HEK293 (cell line): ENCODE data around the gene RASSF5.

Experiments
- CTCF ChIA-PET: fragments of 350-600 bp; formaldehyde crosslinking; extraction: SDS; loops from one replicate; lab custom pipeline; 2021; ENCODE audit warnings: antibody characterized with exemption; lab: Yijun Ruan, JAX
- POLR2A ChIA-PET: fragments of 300-600 bp; formaldehyde crosslinking; extraction: SDS; loops from one replicate; lab custom pipeline; 2020; ENCODE audit warnings: antibody characterized with exemption, inconsistent platforms; lab: Yijun Ruan, JAX
- H3K27ac ChIP-seq: fragments of 200-500 bp; sonication (Bioruptor generic); 2 replicates; pipeline ENCODE4 v1.5.1; 2014; ENCODE audit warnings: low read depth, low read length, control low read depth, inconsistent platforms; ENCODE audit errors: extremely low read depth
- H3K36me3 ChIP-seq, 2 experiments: fragments of 200-500 bp in 1 of 2; sonication (Bioruptor generic) in 1 of 2; 1 replicate in 1 of 2; 2 replicates in 1 of 2; pipeline ENCODE4 v1.5.1; 2014 to 2017; ENCODE audit warnings: inconsistent platforms in 2 of 2, low read length in 2 of 2; ENCODE audit not compliant: control insufficient read depth in 2 of 2, insufficient read depth in 1 of 2
- H3K4me1 ChIP-seq: fragments of 200-500 bp; sonication (Bioruptor generic); 2 replicates; pipeline ENCODE4 v1.5.1; 2014; ENCODE audit warnings: mild to moderate bottlenecking, low read length, inconsistent platforms; ENCODE audit not compliant: control insufficient read depth, insufficient read depth
- H3K4me3 ChIP-seq: 2 replicates; pipeline ENCODE4 v1.5.1; 2011; ENCODE audit warnings: low read depth, mild to moderate bottlenecking, control low read depth, low read length, moderate library complexity
- H3K9me3 ChIP-seq: fragments of 200-500 bp; sonication (Bioruptor generic); 2 replicates; pipeline ENCODE4 v1.5.1; 2014; ENCODE audit warnings: low read depth, low read length, inconsistent platforms; ENCODE audit not compliant: control insufficient read depth, insufficient read depth
- GLIS1 ChIP-seq: fragments of 450-650 bp; formaldehyde crosslinking; IDR thresholded peaks from 2 replicates; pipeline ENCODE4 v1.5.1; 2016; ENCODE audit warnings: missing biosample characterization, missing genetic modification characterization
- HOXD13 ChIP-seq: sonication (generic); formaldehyde crosslinking; IDR thresholded peaks from 2 replicates; pipeline ENCODE4 v1.8.0; 2022; ENCODE audit warnings: missing genetic modification reagents, borderline replicate concordance
- KLF7 ChIP-seq: fragments of 450-650 bp; formaldehyde crosslinking; IDR thresholded peaks from 2 replicates; pipeline ENCODE4 v1.5.1; 2016; ENCODE audit warnings: missing biosample characterization, missing genetic modification characterization, borderline replicate concordance
- RBAK ChIP-seq: fragments of 450-650 bp; formaldehyde crosslinking; IDR thresholded peaks from 2 replicates; pipeline ENCODE4 v1.5.1; 2016; ENCODE audit warnings: missing biosample characterization, missing genetic modification characterization
- ZBTB8A ChIP-seq: fragments of 450-650 bp; formaldehyde crosslinking; IDR thresholded peaks from 2 replicates; pipeline ENCODE4 v1.5.1; 2016; ENCODE audit warnings: missing biosample characterization, missing genetic modification characterization
- ZFHX2 ChIP-seq: fragments of 450-650 bp; formaldehyde crosslinking; conservative IDR thresholded peaks from 2 replicates; pipeline ENCODE4 v1.5.1; 2016; ENCODE audit warnings: missing biosample characterization, missing genetic modification characterization
- ZNF121 ChIP-seq: fragments of 450-650 bp; formaldehyde crosslinking; IDR thresholded peaks from 2 replicates; pipeline ENCODE4 v1.5.1; 2016; ENCODE audit warnings: missing biosample characterization, missing genetic modification characterization
- ZNF132 ChIP-seq: fragments of 450-650 bp; formaldehyde crosslinking; IDR thresholded peaks from 2 replicates; pipeline ENCODE4 v1.5.1; 2017; ENCODE audit warnings: missing biosample characterization, missing genetic modification characterization, borderline replicate concordance
- ZNF157 ChIP-seq: fragments of 450-650 bp; formaldehyde crosslinking; IDR thresholded peaks from 2 replicates; pipeline ENCODE4 v1.5.1; 2016; ENCODE audit warnings: missing biosample characterization, missing genetic modification characterization
- ZNF423 ChIP-seq: fragments of 450-650 bp; formaldehyde crosslinking; IDR thresholded peaks from 2 replicates; pipeline ENCODE4 v1.5.1; 2016; ENCODE audit warnings: missing biosample characterization, missing genetic modification characterization
- ZNF571 ChIP-seq: fragments of 450-650 bp; formaldehyde crosslinking; IDR thresholded peaks from 2 replicates; pipeline ENCODE4 v1.5.0; 2017; ENCODE audit warnings: missing biosample characterization, missing genetic modification characterization
- ZNF621 ChIP-seq: fragments of 450-650 bp; formaldehyde crosslinking; IDR thresholded peaks from 2 replicates; pipeline ENCODE4 v1.5.1; 2017; ENCODE audit warnings: missing biosample characterization, missing genetic modification characterization
- ZNF654 ChIP-seq: fragments of 450-650 bp; formaldehyde crosslinking; IDR thresholded peaks from 2 replicates; pipeline ENCODE4 v1.5.1; 2016; ENCODE audit warnings: low read depth, missing biosample characterization, missing genetic modification characterization
- ZNF701 ChIP-seq: fragments of 450-650 bp; formaldehyde crosslinking; IDR thresholded peaks from 2 replicates; pipeline ENCODE4 v1.5.1; 2016; ENCODE audit warnings: missing biosample characterization, missing genetic modification characterization
- ZNF776 ChIP-seq: fragments of 450-650 bp; formaldehyde crosslinking; IDR thresholded peaks from 2 replicates; pipeline ENCODE4 v1.5.0; 2017; ENCODE audit warnings: missing biosample characterization, missing genetic modification characterization, borderline replicate concordance
- ZNF843 ChIP-seq: fragments of 450-650 bp; formaldehyde crosslinking; IDR thresholded peaks from 2 replicates; pipeline ENCODE4 v1.5.1; 2016; ENCODE audit warnings: missing biosample characterization, missing genetic modification characterization
- TF ChIP-seq, protein P1 (sequence below): fragments of 450-650 bp; formaldehyde crosslinking; IDR thresholded peaks from 2 replicates; pipeline ENCODE4 v1.5.1; 2016; ENCODE audit warnings: missing biosample characterization, missing genetic modification characterization
- TF ChIP-seq, protein P2 (sequence below): fragments of 450-650 bp; formaldehyde crosslinking; IDR thresholded peaks from 2 replicates; pipeline ENCODE4 v1.5.0; 2017; ENCODE audit warnings: missing biosample characterization, missing genetic modification characterization, borderline replicate concordance
- TF ChIP-seq, protein P3 (sequence below): fragments of 450-650 bp; formaldehyde crosslinking; IDR thresholded peaks from 2 replicates; pipeline ENCODE4 v1.5.1; 2016; ENCODE audit warnings: missing biosample characterization, missing genetic modification characterization
- TF ChIP-seq, protein P4 (sequence below): fragments of 450-650 bp; formaldehyde crosslinking; IDR thresholded peaks from 2 replicates; pipeline ENCODE4 v1.5.1; 2016; ENCODE audit warnings: missing biosample characterization, missing genetic modification characterization

The RASSF5 gene

DNA sequence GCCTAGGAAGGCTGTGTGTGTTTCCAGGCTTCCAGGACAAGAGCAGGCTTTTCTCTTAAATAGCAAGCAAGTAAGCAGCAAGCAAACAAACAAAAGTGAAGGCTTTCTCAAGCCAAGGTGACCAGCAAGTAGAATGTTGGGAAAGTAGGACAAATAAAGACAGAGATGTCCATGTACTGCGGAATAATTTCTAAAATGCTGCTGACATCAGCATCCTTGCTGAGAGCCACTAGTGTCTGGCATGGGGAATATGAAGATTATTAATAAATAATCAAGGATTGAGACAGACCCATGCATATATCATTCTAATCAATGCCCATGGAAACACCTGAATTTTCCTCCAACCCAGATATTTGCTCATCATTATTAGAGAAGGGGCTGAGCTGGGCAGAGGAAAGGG lies 121.6 kb downstream of the RASSF5 start (continued):
- TF ChIP-seq, protein P1, sequence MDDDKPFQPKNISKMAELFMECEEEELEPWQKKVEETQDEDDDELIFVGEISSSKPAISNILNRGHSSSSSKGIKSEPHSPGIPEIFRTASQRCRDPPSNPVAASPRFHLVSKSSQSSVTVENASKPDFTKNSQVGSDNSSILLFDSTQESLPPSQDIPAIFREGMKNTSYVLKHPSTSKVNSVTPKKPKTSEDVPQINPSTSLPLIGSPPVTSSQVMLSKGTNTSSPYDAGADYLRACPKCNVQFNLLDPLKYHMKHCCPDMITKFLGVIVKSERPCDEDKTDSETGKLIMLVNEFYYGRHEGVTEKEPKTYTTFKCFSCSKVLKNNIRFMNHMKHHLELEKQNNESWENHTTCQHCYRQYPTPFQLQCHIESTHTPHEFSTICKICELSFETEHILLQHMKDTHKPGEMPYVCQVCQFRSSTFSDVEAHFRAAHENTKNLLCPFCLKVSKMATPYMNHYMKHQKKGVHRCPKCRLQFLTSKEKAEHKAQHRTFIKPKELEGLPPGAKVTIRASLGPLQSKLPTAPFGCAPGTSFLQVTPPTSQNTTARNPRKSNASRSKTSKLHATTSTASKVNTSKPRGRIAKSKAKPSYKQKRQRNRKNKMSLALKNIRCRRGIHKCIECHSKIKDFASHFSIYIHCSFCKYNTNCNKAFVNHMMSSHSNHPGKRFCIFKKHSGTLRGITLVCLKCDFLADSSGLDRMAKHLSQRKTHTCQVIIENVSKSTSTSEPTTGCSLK = no peak
- TF ChIP-seq ZNF423 = no peak
- no peak for TF ChIP-seq ZNF701 (tag by site-specific recombination)
- no peak for TF ChIP-seq ZNF843
- TF ChIP-seq ZNF621 (tag by site-specific recombination) = no peak
- TF ChIP-seq RBAK (tag by site-specific recombination) = no peak
- TF ChIP-seq ZNF157 (tag by site-specific recombination) = no peak
- TF ChIP-seq KLF7 (tag by site-specific recombination) = no peak
- TF ChIP-seq ZNF571 (tag by site-specific recombination) = no peak

DNA sequence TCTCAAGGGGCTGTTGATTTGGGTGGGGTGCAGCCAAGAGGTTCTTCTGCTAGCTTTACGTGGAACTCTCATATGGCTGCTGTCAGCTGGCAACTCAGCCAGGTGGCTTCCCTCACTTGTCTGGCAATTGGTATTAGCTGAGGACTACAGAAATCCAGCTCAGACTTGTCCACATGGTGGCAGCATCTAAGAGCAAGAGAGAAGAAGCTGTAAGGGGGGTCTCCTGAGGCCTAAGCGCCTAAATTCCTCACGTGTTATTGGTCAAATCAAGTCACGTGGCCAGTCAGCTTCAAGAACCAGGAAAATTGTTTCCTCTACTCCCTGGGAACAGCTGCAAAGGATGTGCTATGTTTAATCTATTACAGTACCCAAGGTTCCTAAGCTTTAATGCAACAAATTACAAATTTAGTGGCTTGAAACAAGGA lies 123.8 kb downstream of the RASSF5 start:
- TF ChIP-seq ZNF121 (tag by site-specific recombination) (no peak), ZNF776 (no peak), ZBTB8A (tag by site-specific recombination) (peak; percentile 11; the same call in 1 of the 2 replicates), ZFHX2 (tag by site-specific recombination) (no peak), ZNF132 (tag by site-specific recombination) (no peak), HOXD13 (CRISPR knock-in tag) (no peak), GLIS1 (tag by site-specific recombination) (peak; percentile 87), ZNF654 (tag by site-specific recombination) (peak; percentile 82)
- TF ChIP-seq, protein P2, sequence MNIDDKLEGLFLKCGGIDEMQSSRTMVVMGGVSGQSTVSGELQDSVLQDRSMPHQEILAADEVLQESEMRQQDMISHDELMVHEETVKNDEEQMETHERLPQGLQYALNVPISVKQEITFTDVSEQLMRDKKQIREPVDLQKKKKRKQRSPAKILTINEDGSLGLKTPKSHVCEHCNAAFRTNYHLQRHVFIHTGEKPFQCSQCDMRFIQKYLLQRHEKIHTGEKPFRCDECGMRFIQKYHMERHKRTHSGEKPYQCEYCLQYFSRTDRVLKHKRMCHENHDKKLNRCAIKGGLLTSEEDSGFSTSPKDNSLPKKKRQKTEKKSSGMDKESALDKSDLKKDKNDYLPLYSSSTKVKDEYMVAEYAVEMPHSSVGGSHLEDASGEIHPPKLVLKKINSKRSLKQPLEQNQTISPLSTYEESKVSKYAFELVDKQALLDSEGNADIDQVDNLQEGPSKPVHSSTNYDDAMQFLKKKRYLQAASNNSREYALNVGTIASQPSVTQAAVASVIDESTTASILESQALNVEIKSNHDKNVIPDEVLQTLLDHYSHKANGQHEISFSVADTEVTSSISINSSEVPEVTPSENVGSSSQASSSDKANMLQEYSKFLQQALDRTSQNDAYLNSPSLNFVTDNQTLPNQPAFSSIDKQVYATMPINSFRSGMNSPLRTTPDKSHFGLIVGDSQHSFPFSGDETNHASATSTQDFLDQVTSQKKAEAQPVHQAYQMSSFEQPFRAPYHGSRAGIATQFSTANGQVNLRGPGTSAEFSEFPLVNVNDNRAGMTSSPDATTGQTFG (tag by site-specific recombination) = no peak
- TF ChIP-seq, protein P3, sequence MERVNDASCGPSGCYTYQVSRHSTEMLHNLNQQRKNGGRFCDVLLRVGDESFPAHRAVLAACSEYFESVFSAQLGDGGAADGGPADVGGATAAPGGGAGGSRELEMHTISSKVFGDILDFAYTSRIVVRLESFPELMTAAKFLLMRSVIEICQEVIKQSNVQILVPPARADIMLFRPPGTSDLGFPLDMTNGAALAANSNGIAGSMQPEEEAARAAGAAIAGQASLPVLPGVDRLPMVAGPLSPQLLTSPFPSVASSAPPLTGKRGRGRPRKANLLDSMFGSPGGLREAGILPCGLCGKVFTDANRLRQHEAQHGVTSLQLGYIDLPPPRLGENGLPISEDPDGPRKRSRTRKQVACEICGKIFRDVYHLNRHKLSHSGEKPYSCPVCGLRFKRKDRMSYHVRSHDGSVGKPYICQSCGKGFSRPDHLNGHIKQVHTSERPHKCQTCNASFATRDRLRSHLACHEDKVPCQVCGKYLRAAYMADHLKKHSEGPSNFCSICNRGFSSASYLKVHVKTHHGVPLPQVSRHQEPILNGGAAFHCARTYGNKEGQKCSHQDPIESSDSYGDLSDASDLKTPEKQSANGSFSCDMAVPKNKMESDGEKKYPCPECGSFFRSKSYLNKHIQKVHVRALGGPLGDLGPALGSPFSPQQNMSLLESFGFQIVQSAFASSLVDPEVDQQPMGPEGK = 0 out of 2 replicates have a peak, but pooled peaks have one; percentile 25
- TF ChIP-seq, protein P4, sequence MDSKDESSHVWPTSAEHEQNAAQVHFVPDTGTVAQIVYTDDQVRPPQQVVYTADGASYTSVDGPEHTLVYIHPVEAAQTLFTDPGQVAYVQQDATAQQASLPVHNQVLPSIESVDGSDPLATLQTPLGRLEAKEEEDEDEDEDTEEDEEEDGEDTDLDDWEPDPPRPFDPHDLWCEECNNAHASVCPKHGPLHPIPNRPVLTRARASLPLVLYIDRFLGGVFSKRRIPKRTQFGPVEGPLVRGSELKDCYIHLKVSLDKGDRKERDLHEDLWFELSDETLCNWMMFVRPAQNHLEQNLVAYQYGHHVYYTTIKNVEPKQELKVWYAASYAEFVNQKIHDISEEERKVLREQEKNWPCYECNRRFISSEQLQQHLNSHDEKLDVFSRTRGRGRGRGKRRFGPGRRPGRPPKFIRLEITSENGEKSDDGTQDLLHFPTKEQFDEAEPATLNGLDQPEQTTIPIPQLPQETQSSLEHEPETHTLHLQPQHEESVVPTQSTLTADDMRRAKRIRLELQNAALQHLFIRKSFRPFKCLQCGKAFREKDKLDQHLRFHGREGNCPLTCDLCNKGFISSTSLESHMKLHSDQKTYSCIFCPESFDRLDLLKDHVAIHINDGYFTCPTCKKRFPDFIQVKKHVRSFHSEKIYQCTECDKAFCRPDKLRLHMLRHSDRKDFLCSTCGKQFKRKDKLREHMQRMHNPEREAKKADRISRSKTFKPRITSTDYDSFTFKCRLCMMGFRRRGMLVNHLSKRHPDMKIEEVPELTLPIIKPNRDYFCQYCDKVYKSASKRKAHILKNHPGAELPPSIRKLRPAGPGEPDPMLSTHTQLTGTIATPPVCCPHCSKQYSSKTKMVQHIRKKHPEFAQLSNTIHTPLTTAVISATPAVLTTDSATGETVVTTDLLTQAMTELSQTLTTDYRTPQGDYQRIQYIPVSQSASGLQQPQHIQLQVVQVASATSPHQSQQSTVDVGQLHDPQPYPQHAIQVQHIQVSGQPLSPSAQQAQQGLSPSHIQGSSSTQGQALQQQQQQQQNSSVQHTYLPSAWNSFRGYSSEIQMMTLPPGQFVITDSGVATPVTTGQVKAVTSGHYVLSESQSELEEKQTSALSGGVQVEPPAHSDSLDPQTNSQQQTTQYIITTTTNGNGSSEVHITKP (tag by site-specific recombination) = peak; percentile 47; the same call in 1 of the 2 replicates
- Histone ChIP-seq H3K36me3 (no peaks in the 10 kb centered on the region), H3K4me1 (peaks cover 7% of the 10 kb centered on the region; the same call in 1 of the 2 replicates), H3K27ac (no peak overlapping the region), H3K9me3 (no peaks in the 10 kb centered on the region), H3K4me3 (no peak overlapping the region)
- CTCF ChIA-PET = interaction anchor here (0.5 to 12.7 kb wide), 24 partner anchors 9 to 486 kb away, joined by 3 to 380 read pairs (median 4); partner anchors contain the start of gene EIF2D
- POLR2A ChIA-PET = interaction anchor here (2.3 kb wide), 1 partner anchor 19 kb away, joined by 10 read pairs; the partner anchor contains the start of gene EIF2D
